SK-MEL-5 (cell line): ENCODE data around the gene HACL1. TPM values are rescaled to one million over a fixed set of nuclear protein-coding genes. Genes with fewer than 3 reads are reported as not detected.
A peak's percentile ranks its signal among the peaks of the same experiment; 100 is the strongest.

Source experiments
- DNase-seq: peaks from one replicate; pipeline ENCODE4 v3.0.0-alpha.2; 2016; ENCODE audit warnings: low read depth, low spot score
- in situ Hi-C: cut with HindIII; loops from 2 replicates; pipeline ENCODE4 v1.10.0; 2016; ENCODE audit warnings: low sequenced_read_pairs, high pct_unique_total_duplicates, low pct_unique_long_range_greater_than_20kb
- polyA plus RNA-seq, 2 experiments: library from polyadenylated mRNA; depleted of rRNA; stranded (reverse); fragments of >200 nt; gene quantifications; 2 replicates each; pipeline ENCODE4 v1.2.3, GENCODE V29; 2015
- total RNA-seq: library from RNA; depleted of rRNA; stranded (reverse); fragments of >200 nt; shearing (Covaris generic); gene quantifications from 2 replicates; pipeline ENCODE4 v1.2.3, GENCODE V29; 2014; rRNA removed

HACL1 gene
- 51.9 and 56.5 TPM in 2 replicates for total RNA-seq
- polyA plus RNA-seq (2015; cell fraction: cytosol; rRNA removed), result 46.4 and 54.6 TPM in 2 replicates
- 34.7 and 43.2 TPM in 2 replicates for polyA plus RNA-seq (2015; cell fraction: nucleus; rRNA removed)

GRCh38 chr3:15601399-15602145 lies at the start of gene HACL1, which contains the start of gene BTD:
Gene HACL1, minus strand, starts transcription at chr3:15601569. Its CDS starts 106 bp downstream, at chr3:15601463.
Gene BTD, plus strand, starts transcription at chr3:15601745. Its CDS starts 33,695 bp downstream, at chr3:15635440.
- DNase-seq, result peak; percentile 99
- in situ Hi-C loops, result no loop called here

- in situ Hi-C loops, result no loop called here
- DNase-seq, result no peak
These were observed 48.5 kb upstream of the HACL1 start for GRCh38 chr3:15649858-15650257.

- in situ Hi-C loops, result no loop called here
- DNase-seq, result no peak
These were observed 48.0 kb upstream of the HACL1 start for GRCh38 chr3:15649341-15649740.

- peak; percentile 95 for DNase-seq
- in situ Hi-C loops, result no loop called here
These were observed 46.3 kb upstream of the HACL1 start for GRCh38 chr3:15647611-15648167.

- in situ Hi-C loops, result no loop called here
- peak; percentile 93 for DNase-seq
These were observed 45.6 kb upstream of the HACL1 start for GRCh38 chr3:15646851-15647511.

GRCh38 chr3:15645740-15646501 lies 44.6 kb upstream of the HACL1 start:
- DNase-seq, result no peak
- in situ Hi-C loops, result no loop called here

- in situ Hi-C loops, result no loop called here
- no peak for DNase-seq
These were observed 43.9 kb upstream of the HACL1 start for GRCh38 chr3:15645246-15645645.

- in situ Hi-C loops, result no loop called here
- no peak for DNase-seq
These were observed 37.5 kb upstream of the HACL1 start for GRCh38 chr3:15638891-15639262.

GRCh38 chr3:15638193-15638890 lies 37.0 kb upstream of the HACL1 start:
- in situ Hi-C loops, result no loop called here
- no peak for DNase-seq

GRCh38 chr3:15637131-15637951 lies 36.0 kb upstream of the HACL1 start:
- DNase-seq, result no peak
- in situ Hi-C loops, result no loop called here

GRCh38 chr3:15636028-15636709 lies 34.8 kb upstream of the HACL1 start:
- in situ Hi-C loops, result no loop called here
- no peak for DNase-seq

- DNase-seq, result no peak
- in situ Hi-C loops, result no loop called here
These were observed 33.8 kb upstream of the HACL1 start for GRCh38 chr3:15635121-15635661.

GRCh38 chr3:15634671-15635070 lies 33.3 kb upstream of the HACL1 start:
- DNase-seq, result no peak
- in situ Hi-C loops, result no loop called here

- peak; percentile 91 for DNase-seq
- in situ Hi-C loops, result no loop called here
These were observed 32.6 kb upstream of the HACL1 start for GRCh38 chr3:15633766-15634598.

- in situ Hi-C loops, result no loop called here
- DNase-seq, result no peak
These were observed 31.8 kb upstream of the HACL1 start for GRCh38 chr3:15633159-15633558.
